ENCODE measurements around the gene WDR45B.

WDR45B gene

GRCh38 chr17:82648165-82648668, at the start of gene WDR45B:
WDR45B (minus strand) TSS chr17:82648444; CDS start chr17:82648340, 104 bp downstream.
- DNase-seq: peak; percentile 77 to 90

GRCh38 chr17:82697808-82698064, 49.5 kb upstream of the WDR45B start:
- DNase-seq: no peak

GRCh38 chr17:82696916-82697807, 48.9 kb upstream of the WDR45B start:
- DNase-seq: no peak

GRCh38 chr17:82696259-82696658, 48.0 kb upstream of the WDR45B start:
- DNase-seq: no peak

- DNase-seq: no peak
These were observed 46.4 kb upstream of the WDR45B start for GRCh38 chr17:82694647-82695046.

GRCh38 chr17:82693168-82693867, 45.1 kb upstream of the WDR45B start:
- no peak for DNase-seq

GRCh38 chr17:82692268-82692667, 44.0 kb upstream of the WDR45B start:
- no peak for DNase-seq

GRCh38 chr17:82691714-82692113, 43.5 kb upstream of the WDR45B start:
- DNase-seq: no peak

GRCh38 chr17:82690786-82691489, 42.7 kb upstream of the WDR45B start:
- DNase-seq: no peak

GRCh38 chr17:82689077-82689476, 40.8 kb upstream of the WDR45B start:
- DNase-seq: no peak

- DNase-seq: no peak
These were observed 39.6 kb upstream of the WDR45B start for GRCh38 chr17:82687871-82688270.

GRCh38 chr17:82687375-82687861, 39.2 kb upstream of the WDR45B start:
- DNase-seq: no peak

- no peak for DNase-seq
These were observed 38.4 kb upstream of the WDR45B start for GRCh38 chr17:82686366-82687324.

- no peak for DNase-seq
These were observed 37.0 kb upstream of the WDR45B start for GRCh38 chr17:82685291-82685690.

GRCh38 chr17:82684228-82684841, 36.1 kb upstream of the WDR45B start:
- DNase-seq: no peak

- DNase-seq: no peak
These were observed 35.3 kb upstream of the WDR45B start for GRCh38 chr17:82683534-82683933.

- DNase-seq: no peak
These were observed 33.3 kb upstream of the WDR45B start for GRCh38 chr17:82681547-82681946.

- no peak for DNase-seq
These were observed 31.6 kb upstream of the WDR45B start for GRCh38 chr17:82679586-82680465.

- no peak for DNase-seq
These were observed 30.1 kb upstream of the WDR45B start for GRCh38 chr17:82678265-82678891.

- no peak for DNase-seq
These were observed 29.2 kb upstream of the WDR45B start for GRCh38 chr17:82677353-82677925.
